ENCODE data around the gene YPEL2.

DNA sequence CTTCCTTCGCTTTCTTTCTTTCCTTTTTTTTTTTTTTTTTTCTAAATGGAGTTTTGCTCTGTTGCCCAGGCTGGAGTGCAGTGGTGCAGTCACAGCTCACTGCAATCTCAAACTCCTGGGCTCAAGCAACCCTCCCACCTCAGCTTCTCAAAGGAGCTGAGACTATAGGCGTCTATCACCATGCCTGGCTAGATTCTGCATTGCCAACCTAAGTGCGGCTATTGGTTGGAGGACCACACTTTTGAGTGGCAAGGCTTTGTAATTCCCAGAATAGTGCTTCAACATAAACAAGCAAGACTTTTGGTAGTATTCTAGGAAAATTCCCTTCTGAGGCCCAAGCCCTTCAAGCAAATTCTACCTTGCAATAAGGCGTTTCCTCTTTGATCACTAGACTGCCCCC, 107.8 kb downstream of the YPEL2 start:
- TF ChIP-seq, protein P1, sequence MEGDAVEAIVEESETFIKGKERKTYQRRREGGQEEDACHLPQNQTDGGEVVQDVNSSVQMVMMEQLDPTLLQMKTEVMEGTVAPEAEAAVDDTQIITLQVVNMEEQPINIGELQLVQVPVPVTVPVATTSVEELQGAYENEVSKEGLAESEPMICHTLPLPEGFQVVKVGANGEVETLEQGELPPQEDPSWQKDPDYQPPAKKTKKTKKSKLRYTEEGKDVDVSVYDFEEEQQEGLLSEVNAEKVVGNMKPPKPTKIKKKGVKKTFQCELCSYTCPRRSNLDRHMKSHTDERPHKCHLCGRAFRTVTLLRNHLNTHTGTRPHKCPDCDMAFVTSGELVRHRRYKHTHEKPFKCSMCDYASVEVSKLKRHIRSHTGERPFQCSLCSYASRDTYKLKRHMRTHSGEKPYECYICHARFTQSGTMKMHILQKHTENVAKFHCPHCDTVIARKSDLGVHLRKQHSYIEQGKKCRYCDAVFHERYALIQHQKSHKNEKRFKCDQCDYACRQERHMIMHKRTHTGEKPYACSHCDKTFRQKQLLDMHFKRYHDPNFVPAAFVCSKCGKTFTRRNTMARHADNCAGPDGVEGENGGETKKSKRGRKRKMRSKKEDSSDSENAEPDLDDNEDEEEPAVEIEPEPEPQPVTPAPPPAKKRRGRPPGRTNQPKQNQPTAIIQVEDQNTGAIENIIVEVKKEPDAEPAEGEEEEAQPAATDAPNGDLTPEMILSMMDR (IDR thresholded peaks at IDR 0.05) = no peak
- no peak for TF ChIP-seq POLR2A (IDR thresholded peaks at IDR 0.05)

Measured in Peyer's patch (tissue), 4 donors.